ENCODE data around the gene RABEP2.

Gene RABEP2

GRCh38 chr16:28938721-28939120, 13.7 kb upstream of the RABEP2 start:
- no peak for TF ChIP-seq CTCF (IDR thresholded peaks at IDR 0.05)
- DNase-seq (ENCODE audit: low spot score) = no peak
- H3K4me3 ChIP-seq = no peak overlapping the region
- no peak overlapping the region for H3K27ac ChIP-seq

- no peak for DNase-seq (ENCODE audit: low spot score)
- Histone ChIP-seq H3K27ac (no peak overlapping the region), H3K4me3 (no peak overlapping the region)
- TF ChIP-seq CTCF (IDR thresholded peaks at IDR 0.05) = no peak
Observed at GRCh38 chr16:28937222-28937876, 12.3 kb upstream of the RABEP2 start.

GRCh38 chr16:28936784-28937155, 11.7 kb upstream of the RABEP2 start:
- no peak for DNase-seq (ENCODE audit: low spot score)
- Histone ChIP-seq H3K4me3 (peak overlapping the region; percentile 42), H3K27ac (no peak overlapping the region)
- no peak for TF ChIP-seq CTCF (IDR thresholded peaks at IDR 0.05)

GRCh38 chr16:28935924-28936783, 11.1 kb upstream of the RABEP2 start:
- DNase-seq (ENCODE audit: low spot score) = peak; percentile 78
- TF ChIP-seq CTCF (IDR thresholded peaks at IDR 0.05) = no peak
- no peak overlapping the region for H3K27ac ChIP-seq
- H3K4me3 ChIP-seq = peak overlapping the region; percentile 42

DNA sequence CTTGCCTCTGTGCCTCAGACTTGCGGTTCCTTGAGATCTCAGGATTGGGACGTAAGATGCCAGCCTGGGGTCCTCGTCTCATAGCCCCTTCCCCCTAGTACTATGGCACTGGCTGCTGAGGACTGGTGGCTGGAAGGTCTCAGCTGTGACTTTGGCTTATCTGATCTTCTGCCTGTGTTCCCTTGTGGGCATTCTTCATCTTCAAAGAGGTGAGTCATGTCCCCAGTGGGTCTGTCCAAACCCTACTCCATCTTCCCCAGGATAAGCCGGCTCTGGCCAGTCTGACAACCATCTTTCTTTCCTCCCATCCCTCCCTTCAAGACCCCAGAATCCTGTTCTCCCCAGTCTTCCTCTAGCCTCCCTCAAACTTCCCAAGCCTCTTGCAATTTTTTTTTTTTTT, 10.3 kb upstream of the RABEP2 start:
- no peak for TF ChIP-seq CTCF (IDR thresholded peaks at IDR 0.05)

DNA sequence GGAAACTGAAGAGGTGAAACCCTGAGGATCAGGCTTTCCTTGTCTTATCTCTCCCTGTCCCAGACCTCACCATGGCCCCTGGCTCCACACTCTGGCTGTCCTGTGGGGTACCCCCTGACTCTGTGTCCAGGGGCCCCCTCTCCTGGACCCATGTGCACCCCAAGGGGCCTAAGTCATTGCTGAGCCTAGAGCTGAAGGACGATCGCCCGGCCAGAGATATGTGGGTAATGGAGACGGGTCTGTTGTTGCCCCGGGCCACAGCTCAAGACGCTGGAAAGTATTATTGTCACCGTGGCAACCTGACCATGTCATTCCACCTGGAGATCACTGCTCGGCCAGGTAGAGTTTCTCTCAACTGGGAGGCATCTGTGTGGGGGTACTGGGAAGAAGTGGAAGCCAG, 8.1 kb upstream of the RABEP2 start:
- H3K4me3 ChIP-seq = no peak overlapping the region
- DNase-seq (ENCODE audit: low spot score) = no peak
- no peak for TF ChIP-seq CTCF (IDR thresholded peaks at IDR 0.05)
- no peak overlapping the region for H3K27ac ChIP-seq

More for the DNA sequence above, 10.3 kb upstream of the RABEP2 start:
- no peak for DNase-seq (ENCODE audit: low spot score)
- Histone ChIP-seq H3K4me3 (no peak overlapping the region), H3K27ac (no peak overlapping the region)

All from coronary artery (tissue), 2 donors.